ENCODE data around the gene IGSF6. TPM values are rescaled to one million over a fixed set of nuclear protein-coding genes. Genes with fewer than 3 reads are reported as not detected.

The IGSF6 gene
- polyA plus RNA-seq, 2 of the 4 experiments (the other 2 are of a cell fraction) = not detected

- Histone ChIP-seq H3K4me1 (no peaks in the 10 kb centered on the region), H3K4me2 (no peak overlapping the region), H3K4me3 (no peak overlapping the region), H3K27ac (no peak overlapping the region), H3K9me3 (no peaks in the 10 kb centered on the region)
- no peak for TF ChIP-seq JUN (IDR thresholded peaks at IDR 0.05)
- TF ChIP-seq ZFP36 (IDR thresholded peaks at IDR 0.05; ENCODE audit: borderline replicate concordance, partially characterized antibody) = no peak
- TF ChIP-seq POLR2A (IDR thresholded peaks at IDR 0.05; ENCODE audit: low read length) = no peak
- no peak for TF ChIP-seq RARB (CRISPR knock-in tag; IDR thresholded peaks at IDR 0.05)
- TF ChIP-seq NPAS2 (CRISPR knock-in tag; IDR thresholded peaks at IDR 0.05; ENCODE audit: borderline replicate concordance) = no peak
- no peak for TF ChIP-seq NFE2L2 (conservative IDR thresholded peaks at IDR 0.05; ENCODE audit: low read length)
- no peak for TF ChIP-seq JUNB (IDR thresholded peaks at IDR 0.05)
- no peak for TF ChIP-seq RNF2 (IDR thresholded peaks at IDR 0.05; ENCODE audit: borderline replicate concordance, low read depth)
- no peak for TF ChIP-seq GATA3 (IDR thresholded peaks at IDR 0.05; ENCODE audit: borderline replicate concordance)
- no peak for TF ChIP-seq CHD4 (IDR thresholded peaks at IDR 0.05; ENCODE audit: borderline replicate concordance)
- DNase-seq (ENCODE audit: low read depth in 1 of 2, low spot score in 1 of 2) (no peak), ATAC-seq (no peak), FAIRE-seq (no peak)
- WGBS (ENCODE audit: missing lambda C conversion rate) = 56% methylated on average over 2 of the region's 2 CpGs
- CTCF ChIA-PET = interaction anchor here (1.1 to 1.4 kb wide), 2 partner anchors 10 to 37 kb away, joined by 3 to 4 read pairs; no protein-coding TSS in a partner anchor
- POLR2A ChIA-PET = no interaction called here
Measured at GRCh38 chr16:21590796-21591195, 61.6 kb downstream of the IGSF6 start.

DNA sequence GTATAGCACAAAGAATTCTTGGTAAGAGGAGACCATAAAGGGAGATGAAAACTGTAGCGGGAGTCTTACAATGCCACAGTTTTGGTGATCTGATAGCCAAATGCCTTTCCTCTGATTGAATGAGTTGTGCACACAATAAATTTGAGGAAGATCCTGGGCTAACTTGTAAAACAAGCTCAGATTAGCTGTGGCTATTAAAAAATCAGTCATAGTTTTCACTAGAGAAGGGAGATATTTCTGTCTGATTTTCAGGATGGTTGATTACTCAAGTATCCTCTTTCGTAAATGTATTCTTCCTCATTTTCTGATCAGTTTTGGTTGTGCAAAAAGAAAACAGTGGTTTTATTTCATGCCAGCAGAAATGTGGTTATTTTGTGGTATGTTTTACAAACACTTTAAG, 62.1 kb downstream of the IGSF6 start:
- ChIA-PET CTCF (interaction anchor here (0.6 to 1.4 kb wide), 5 partner anchors 11 to 118 kb away, joined by 3 to 4 read pairs (median 3); no protein-coding TSS in a partner anchor), POLR2A (no interaction called here)
- H3K4me2 ChIP-seq = no peak overlapping the region
- DNase-seq (ENCODE audit: low read depth in 1 of 2, low spot score in 1 of 2) = no peak
- no peak for ATAC-seq
- H3K9me3 ChIP-seq = no peaks in the 10 kb centered on the region
- H3K27ac ChIP-seq = no peak overlapping the region
- 89% methylated on average over 2 of the region's 2 CpGs for WGBS (ENCODE audit: missing lambda C conversion rate)
- no peak overlapping the region for H3K4me3 ChIP-seq
- H3K4me1 ChIP-seq = no peaks in the 10 kb centered on the region
- no peak for FAIRE-seq
- no peak for TF ChIP-seq BCL3 (IDR thresholded peaks at IDR 0.05)

DNA sequence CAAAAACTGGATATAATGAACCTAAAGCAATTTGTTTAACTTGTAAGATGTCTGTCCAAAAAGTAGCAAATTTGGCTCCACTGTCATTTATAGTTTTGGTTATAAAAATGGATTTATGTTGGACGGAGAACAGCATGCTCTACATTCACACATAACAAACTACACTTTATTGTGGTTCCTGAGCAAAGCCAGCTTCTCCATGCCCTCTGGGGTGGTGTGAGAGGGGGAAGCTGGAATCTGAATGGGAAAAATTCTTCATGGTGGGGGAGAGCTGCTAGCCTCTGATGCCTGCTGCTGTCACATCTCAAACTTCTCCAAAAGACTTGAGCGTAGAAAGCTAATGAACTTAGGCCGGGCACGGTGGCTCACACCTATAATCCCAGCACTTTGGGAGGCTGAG, 62.9 kb downstream of the IGSF6 start:
- FAIRE-seq (no peak), ATAC-seq (no peak), DNase-seq (ENCODE audit: low read depth in 1 of 2, low spot score in 1 of 2) (no peak)
- no peaks in the 10 kb centered on the region for H3K9me3 ChIP-seq
- ChIA-PET CTCF (interaction anchor here (0.6 to 1.2 kb wide), 3 partner anchors 34 to 119 kb away, joined by 3 read pairs; no protein-coding TSS in a partner anchor), POLR2A (no interaction called here)
- WGBS (ENCODE audit: missing lambda C conversion rate) = 85% methylated on average over 4 of the region's 4 CpGs
- no peak overlapping the region for H3K4me2 ChIP-seq
- no peak for TF ChIP-seq CBX8 (IDR thresholded peaks at IDR 0.05)
- TF ChIP-seq HOXA7 (CRISPR knock-in tag; IDR thresholded peaks at IDR 0.05) = no peak
- no peak for TF ChIP-seq EHF (CRISPR knock-in tag; IDR thresholded peaks at IDR 0.05)
- TF ChIP-seq NPAS2 (CRISPR knock-in tag; IDR thresholded peaks at IDR 0.05; ENCODE audit: borderline replicate concordance) = no peak
- TF ChIP-seq, protein P1, sequence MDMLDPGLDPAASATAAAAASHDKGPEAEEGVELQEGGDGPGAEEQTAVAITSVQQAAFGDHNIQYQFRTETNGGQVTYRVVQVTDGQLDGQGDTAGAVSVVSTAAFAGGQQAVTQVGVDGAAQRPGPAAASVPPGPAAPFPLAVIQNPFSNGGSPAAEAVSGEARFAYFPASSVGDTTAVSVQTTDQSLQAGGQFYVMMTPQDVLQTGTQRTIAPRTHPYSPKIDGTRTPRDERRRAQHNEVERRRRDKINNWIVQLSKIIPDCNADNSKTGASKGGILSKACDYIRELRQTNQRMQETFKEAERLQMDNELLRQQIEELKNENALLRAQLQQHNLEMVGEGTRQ (IDR thresholded peaks at IDR 0.05) = no peak
- TF ChIP-seq EHMT2 (IDR thresholded peaks at IDR 0.05; ENCODE audit: low read depth) = no peak
- no peak for TF ChIP-seq TFCP2L1 (CRISPR knock-in tag; IDR thresholded peaks at IDR 0.05)
- TF ChIP-seq, protein P2, sequence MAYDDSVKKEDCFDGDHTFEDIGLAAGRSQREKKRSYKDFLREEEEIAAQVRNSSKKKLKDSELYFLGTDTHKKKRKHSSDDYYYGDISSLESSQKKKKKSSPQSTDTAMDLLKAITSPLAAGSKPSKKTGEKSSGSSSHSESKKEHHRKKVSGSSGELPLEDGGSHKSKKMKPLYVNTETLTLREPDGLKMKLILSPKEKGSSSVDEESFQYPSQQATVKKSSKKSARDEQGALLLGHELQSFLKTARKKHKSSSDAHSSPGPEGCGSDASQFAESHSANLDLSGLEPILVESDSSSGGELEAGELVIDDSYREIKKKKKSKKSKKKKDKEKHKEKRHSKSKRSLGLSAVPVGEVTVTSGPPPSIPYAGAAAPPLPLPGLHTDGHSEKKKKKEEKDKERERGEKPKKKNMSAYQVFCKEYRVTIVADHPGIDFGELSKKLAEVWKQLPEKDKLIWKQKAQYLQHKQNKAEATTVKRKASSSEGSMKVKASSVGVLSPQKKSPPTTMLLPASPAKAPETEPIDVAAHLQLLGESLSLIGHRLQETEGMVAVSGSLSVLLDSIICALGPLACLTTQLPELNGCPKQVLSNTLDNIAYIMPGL (CRISPR knock-in tag; IDR thresholded peaks at IDR 0.05; ENCODE audit: borderline replicate concordance) = no peak
- no peak for TF ChIP-seq EP300 (IDR thresholded peaks at IDR 0.05)
- TF ChIP-seq MYC (IDR thresholded peaks at IDR 0.05; ENCODE audit: borderline replicate concordance, low read length) = no peak
- TF ChIP-seq MAFK (IDR thresholded peaks at IDR 0.05; ENCODE audit: partially characterized antibody) = no peak
- TF ChIP-seq, protein P3, sequence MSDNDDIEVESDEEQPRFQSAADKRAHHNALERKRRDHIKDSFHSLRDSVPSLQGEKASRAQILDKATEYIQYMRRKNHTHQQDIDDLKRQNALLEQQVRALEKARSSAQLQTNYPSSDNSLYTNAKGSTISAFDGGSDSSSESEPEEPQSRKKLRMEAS (IDR thresholded peaks at IDR 0.05) = no peak
- TF ChIP-seq RARB (CRISPR knock-in tag; IDR thresholded peaks at IDR 0.05) = no peak
- TF ChIP-seq NFE2L2 (conservative IDR thresholded peaks at IDR 0.05; ENCODE audit: low read length) = no peak
- no peak for TF ChIP-seq ZSCAN20 (CRISPR knock-in tag; IDR thresholded peaks at IDR 0.05)
- no peak for TF ChIP-seq FOSL2 (IDR thresholded peaks at IDR 0.05)
- no peak for TF ChIP-seq FOSL2 (CRISPR knock-in tag; IDR thresholded peaks at IDR 0.05)
- no peaks in the 10 kb centered on the region for H3K4me1 ChIP-seq
- H3K27ac ChIP-seq = no peak overlapping the region
- no peak overlapping the region for H3K4me3 ChIP-seq
